ENCODE results near the gene NOTCH2NLA.
"Not testable (repeated sequence)": the region's sequence is repeated elsewhere in the genome, so short reads cannot be mapped to it uniquely, and the experiment has no call there.

DNA sequence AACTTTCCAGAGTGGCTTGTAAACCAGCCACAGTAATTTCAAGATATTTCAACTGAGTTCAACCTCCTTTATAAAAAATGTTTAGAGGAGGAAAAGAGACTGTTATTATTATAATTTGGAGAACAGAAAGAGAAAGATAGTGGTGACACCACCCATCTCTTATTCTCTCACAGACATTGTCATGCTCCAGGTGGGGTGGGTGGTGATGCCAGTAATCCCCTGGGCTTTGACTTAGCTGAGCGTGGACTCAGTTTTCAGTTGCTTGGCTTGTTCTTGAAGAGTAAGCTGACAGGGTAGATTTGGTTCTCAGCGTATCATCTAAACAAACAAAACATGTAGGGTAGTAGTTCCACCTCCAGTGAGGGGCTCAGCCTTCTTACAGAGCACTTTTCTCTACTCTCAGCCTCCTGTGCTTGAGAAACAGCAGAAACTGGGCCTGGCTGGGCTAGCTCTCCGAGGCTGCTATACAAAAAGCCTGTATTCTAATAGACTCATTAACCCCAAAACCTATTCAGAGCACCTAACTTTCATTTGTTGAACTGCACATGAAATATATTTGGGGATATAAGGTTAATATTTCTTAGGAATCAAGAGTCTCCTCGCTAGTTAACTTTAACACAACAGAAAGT lies 25.9 kb upstream of the NOTCH2NLA start:
- TF ChIP-seq, protein P1, sequence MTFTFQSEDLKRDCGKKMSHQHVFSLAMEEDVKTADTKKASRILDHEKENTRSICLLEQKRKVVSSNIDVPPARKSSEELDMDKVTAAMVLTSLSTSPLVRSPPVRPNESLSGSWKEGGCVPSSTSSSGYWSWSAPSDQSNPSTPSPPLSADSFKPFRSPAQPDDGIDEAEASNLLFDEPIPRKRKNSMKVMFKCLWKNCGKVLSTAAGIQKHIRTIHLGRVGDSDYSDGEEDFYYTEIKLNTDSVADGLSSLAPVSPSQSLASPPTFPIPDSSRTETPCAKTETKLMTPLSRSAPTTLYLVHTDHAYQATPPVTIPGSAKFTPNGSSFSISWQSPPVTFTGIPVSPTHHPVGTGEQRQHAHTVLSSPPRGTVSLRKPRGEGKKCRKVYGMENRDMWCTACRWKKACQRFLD (CRISPR knock-in tag; IDR thresholded peaks at IDR 0.05; ENCODE audit: borderline replicate concordance): not testable (repeated sequence)
- TF ChIP-seq ZNF124 (CRISPR knock-in tag; IDR thresholded peaks at IDR 0.05): not testable (repeated sequence)
- TF ChIP-seq, protein P2, sequence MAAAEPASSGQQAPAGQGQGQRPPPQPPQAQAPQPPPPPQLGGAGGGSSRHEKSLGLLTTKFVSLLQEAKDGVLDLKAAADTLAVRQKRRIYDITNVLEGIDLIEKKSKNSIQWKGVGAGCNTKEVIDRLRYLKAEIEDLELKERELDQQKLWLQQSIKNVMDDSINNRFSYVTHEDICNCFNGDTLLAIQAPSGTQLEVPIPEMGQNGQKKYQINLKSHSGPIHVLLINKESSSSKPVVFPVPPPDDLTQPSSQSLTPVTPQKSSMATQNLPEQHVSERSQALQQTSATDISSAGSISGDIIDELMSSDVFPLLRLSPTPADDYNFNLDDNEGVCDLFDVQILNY (CRISPR knock-in tag; conservative IDR thresholded peaks at IDR 0.05): not testable (repeated sequence)
